ENCODE measurements around the gene KLHDC9. TPM values are rescaled to one million over a fixed set of nuclear protein-coding genes. Genes with fewer than 3 reads are reported as not detected.
A peak's percentile ranks its signal among the peaks of the same experiment; 100 is the strongest.

The KLHDC9 gene
- total and polyA plus RNA-seq, 2 of the 13 experiments (the other 11 are each of a cell fraction or from before 2014, with no cell fraction given): 2.9 TPM

DNA sequence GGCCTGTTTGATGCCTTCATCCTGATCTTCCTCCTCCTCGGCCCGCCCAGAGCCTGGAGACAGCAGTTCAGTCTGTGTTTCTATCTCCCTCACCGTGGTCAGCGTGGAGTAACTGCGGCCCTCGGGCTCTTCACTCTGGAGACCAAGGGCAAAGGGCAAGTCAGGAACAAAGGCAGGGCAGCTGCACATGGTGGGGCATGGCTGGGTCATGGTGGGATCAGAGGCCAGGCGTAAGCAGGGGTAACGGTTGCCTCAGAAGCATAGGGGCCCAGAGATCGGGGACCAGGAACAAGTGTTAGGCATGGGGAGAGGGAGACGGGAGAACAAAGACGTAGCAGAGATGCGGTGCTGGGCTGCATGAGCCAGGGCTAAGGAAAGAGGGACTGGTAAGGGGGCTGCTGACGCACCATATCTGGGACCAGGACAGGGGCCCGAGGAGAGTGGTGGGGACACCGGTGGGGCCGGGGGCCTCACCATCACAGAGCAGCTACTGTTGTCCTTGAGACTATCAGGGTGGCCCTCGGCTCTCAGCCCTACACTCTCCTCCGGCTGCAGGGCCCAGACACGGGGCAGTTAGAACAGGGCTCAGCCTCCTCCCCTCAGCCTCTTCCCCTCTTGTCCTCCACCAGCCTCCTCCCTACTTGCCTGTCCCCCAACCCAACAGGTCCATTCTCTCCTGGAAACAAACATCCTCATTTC is 25.3 kb upstream of the KLHDC9 start (continued):
- TF ChIP-seq, protein P1, sequence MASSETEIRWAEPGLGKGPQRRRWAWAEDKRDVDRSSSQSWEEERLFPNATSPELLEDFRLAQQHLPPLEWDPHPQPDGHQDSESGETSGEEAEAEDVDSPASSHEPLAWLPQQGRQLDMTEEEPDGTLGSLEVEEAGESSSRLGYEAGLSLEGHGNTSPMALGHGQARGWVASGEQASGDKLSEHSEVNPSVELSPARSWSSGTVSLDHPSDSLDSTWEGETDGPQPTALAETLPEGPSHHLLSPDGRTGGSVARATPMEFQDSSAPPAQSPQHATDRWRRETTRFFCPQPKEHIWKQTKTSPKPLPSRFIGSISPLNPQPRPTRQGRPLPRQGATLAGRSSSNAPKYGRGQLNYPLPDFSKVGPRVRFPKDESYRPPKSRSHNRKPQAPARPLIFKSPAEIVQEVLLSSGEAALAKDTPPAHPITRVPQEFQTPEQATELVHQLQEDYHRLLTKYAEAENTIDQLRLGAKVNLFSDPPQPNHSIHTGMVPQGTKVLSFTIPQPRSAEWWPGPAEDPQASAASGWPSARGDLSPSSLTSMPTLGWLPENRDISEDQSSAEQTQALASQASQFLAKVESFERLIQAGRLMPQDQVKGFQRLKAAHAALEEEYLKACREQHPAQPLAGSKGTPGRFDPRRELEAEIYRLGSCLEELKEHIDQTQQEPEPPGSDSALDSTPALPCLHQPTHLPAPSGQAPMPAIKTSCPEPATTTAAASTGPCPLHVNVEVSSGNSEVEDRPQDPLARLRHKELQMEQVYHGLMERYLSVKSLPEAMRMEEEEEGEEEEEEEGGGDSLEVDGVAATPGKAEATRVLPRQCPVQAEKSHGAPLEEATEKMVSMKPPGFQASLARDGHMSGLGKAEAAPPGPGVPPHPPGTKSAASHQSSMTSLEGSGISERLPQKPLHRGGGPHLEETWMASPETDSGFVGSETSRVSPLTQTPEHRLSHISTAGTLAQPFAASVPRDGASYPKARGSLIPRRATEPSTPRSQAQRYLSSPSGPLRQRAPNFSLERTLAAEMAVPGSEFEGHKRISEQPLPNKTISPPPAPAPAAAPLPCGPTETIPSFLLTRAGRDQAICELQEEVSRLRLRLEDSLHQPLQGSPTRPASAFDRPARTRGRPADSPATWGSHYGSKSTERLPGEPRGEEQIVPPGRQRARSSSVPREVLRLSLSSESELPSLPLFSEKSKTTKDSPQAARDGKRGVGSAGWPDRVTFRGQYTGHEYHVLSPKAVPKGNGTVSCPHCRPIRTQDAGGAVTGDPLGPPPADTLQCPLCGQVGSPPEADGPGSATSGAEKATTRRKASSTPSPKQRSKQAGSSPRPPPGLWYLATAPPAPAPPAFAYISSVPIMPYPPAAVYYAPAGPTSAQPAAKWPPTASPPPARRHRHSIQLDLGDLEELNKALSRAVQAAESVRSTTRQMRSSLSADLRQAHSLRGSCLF (CRISPR knock-in tag; IDR thresholded peaks at IDR 0.05; ENCODE audit: borderline replicate concordance): no peak
- TF ChIP-seq, protein P2, sequence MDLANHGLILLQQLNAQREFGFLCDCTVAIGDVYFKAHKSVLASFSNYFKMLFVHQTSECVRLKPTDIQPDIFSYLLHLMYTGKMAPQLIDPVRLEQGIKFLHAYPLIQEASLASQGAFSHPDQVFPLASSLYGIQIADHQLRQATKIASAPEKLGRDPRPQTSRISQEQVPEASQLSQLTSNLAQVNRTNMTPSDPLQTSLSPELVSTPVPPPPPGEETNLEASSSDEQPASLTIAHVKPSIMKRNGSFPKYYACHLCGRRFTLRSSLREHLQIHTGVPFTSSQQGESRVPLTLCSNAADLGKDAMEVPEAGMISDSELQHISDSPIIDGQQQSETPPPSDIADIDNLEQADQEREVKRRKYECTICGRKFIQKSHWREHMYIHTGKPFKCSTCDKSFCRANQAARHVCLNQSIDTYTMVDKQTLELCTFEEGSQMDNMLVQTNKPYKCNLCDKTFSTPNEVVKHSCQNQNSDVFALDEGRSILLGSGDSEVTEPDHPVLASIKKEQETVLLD (CRISPR knock-in tag; IDR thresholded peaks at IDR 0.05; ENCODE audit: low read depth): no peak
- TF ChIP-seq, protein P3, sequence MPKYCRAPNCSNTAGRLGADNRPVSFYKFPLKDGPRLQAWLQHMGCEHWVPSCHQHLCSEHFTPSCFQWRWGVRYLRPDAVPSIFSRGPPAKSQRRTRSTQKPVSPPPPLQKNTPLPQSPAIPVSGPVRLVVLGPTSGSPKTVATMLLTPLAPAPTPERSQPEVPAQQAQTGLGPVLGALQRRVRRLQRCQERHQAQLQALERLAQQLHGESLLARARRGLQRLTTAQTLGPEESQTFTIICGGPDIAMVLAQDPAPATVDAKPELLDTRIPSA (CRISPR knock-in tag; IDR thresholded peaks at IDR 0.05; ENCODE audit: borderline replicate concordance): no peak
- TF ChIP-seq RARA (CRISPR knock-in tag; IDR thresholded peaks at IDR 0.05): peak; percentile 84
- TF ChIP-seq, protein P4, sequence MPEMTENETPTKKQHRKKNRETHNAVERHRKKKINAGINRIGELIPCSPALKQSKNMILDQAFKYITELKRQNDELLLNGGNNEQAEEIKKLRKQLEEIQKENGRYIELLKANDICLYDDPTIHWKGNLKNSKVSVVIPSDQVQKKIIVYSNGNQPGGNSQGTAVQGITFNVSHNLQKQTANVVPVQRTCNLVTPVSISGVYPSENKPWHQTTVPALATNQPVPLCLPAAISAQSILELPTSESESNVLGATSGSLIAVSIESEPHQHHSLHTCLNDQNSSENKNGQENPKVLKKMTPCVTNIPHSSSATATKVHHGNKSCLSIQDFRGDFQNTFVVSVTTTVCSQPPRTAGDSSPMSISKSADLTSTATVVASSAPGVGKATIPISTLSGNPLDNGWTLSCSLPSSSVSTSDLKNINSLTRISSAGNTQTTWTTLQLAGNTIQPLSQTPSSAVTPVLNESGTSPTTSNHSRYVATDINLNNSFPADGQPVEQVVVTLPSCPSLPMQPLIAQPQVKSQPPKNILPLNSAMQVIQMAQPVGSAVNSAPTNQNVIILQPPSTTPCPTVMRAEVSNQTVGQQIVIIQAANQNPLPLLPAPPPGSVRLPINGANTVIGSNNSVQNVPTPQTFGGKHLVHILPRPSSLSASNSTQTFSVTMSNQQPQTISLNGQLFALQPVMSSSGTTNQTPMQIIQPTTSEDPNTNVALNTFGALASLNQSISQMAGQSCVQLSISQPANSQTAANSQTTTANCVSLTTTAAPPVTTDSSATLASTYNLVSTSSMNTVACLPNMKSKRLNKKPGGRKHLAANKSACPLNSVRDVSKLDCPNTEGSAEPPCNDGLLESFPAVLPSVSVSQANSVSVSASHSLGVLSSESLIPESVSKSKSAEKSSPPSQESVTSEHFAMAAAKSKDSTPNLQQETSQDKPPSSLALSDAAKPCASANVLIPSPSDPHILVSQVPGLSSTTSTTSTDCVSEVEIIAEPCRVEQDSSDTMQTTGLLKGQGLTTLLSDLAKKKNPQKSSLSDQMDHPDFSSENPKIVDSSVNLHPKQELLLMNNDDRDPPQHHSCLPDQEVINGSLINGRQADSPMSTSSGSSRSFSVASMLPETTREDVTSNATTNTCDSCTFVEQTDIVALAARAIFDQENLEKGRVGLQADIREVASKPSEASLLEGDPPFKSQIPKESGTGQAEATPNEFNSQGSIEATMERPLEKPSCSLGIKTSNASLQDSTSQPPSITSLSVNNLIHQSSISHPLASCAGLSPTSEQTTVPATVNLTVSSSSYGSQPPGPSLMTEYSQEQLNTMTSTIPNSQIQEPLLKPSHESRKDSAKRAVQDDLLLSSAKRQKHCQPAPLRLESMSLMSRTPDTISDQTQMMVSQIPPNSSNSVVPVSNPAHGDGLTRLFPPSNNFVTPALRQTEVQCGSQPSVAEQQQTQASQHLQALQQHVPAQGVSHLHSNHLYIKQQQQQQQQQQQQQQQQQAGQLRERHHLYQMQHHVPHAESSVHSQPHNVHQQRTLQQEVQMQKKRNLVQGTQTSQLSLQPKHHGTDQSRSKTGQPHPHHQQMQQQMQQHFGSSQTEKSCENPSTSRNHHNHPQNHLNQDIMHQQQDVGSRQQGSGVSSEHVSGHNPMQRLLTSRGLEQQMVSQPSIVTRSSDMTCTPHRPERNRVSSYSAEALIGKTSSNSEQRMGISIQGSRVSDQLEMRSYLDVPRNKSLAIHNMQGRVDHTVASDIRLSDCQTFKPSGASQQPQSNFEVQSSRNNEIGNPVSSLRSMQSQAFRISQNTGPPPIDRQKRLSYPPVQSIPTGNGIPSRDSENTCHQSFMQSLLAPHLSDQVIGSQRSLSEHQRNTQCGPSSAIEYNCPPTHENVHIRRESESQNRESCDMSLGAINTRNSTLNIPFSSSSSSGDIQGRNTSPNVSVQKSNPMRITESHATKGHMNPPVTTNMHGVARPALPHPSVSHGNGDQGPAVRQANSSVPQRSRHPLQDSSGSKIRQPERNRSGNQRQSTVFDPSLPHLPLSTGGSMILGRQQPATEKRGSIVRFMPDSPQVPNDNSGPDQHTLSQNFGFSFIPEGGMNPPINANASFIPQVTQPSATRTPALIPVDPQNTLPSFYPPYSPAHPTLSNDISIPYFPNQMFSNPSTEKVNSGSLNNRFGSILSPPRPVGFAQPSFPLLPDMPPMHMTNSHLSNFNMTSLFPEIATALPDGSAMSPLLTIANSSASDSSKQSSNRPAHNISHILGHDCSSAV (CRISPR knock-in tag; IDR thresholded peaks at IDR 0.05; ENCODE audit: borderline replicate concordance): no peak
- no peak for TF ChIP-seq ZNF253 (CRISPR knock-in tag; IDR thresholded peaks at IDR 0.05; ENCODE audit: borderline replicate concordance)
- TF ChIP-seq PCBP2 (optimal IDR thresholded peaks at IDR 0.05; ENCODE audit: low read depth, low read length, poor library complexity, severe bottlenecking): no peak
- TF ChIP-seq, protein P5, sequence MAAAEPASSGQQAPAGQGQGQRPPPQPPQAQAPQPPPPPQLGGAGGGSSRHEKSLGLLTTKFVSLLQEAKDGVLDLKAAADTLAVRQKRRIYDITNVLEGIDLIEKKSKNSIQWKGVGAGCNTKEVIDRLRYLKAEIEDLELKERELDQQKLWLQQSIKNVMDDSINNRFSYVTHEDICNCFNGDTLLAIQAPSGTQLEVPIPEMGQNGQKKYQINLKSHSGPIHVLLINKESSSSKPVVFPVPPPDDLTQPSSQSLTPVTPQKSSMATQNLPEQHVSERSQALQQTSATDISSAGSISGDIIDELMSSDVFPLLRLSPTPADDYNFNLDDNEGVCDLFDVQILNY (CRISPR knock-in tag; conservative IDR thresholded peaks at IDR 0.05): no peak
- TF ChIP-seq KLF12 (CRISPR knock-in tag; IDR thresholded peaks at IDR 0.05; ENCODE audit: borderline replicate concordance): no peak
- no peak; the same call in 1 of the 2 replicates for TF ChIP-seq PHF8 (CRISPR knock-in tag; IDR thresholded peaks at IDR 0.05)
- no peak for TF ChIP-seq CEBPG (CRISPR knock-in tag; IDR thresholded peaks at IDR 0.05)
- no peak for TF ChIP-seq MBNL3 (CRISPR knock-in tag; conservative IDR thresholded peaks at IDR 0.05)

Measured in HepG2 (cell line).